ENCODE measurements around the gene FAM20C.

DNA sequence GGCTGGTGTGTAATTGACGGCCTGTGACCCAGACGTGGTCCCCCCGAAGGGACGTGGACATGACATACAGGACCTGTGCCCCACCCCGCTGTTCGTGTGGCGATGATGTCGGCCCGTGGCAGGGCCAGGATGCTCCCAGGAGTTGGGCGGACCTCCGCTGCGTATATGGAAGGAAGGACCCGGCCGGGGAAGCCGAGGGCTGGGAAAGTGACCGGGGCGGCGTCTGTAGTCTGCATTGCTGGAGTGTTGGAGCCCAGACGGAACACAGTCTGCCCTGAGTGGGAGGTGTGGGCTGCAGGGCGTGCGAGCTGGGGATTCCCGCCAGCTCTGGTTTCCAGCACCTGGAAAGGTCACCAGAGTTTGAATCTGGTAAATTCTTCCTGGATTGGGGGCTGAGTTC, 52.6 kb downstream of the FAM20C start:
- TF ChIP-seq, protein P1, sequence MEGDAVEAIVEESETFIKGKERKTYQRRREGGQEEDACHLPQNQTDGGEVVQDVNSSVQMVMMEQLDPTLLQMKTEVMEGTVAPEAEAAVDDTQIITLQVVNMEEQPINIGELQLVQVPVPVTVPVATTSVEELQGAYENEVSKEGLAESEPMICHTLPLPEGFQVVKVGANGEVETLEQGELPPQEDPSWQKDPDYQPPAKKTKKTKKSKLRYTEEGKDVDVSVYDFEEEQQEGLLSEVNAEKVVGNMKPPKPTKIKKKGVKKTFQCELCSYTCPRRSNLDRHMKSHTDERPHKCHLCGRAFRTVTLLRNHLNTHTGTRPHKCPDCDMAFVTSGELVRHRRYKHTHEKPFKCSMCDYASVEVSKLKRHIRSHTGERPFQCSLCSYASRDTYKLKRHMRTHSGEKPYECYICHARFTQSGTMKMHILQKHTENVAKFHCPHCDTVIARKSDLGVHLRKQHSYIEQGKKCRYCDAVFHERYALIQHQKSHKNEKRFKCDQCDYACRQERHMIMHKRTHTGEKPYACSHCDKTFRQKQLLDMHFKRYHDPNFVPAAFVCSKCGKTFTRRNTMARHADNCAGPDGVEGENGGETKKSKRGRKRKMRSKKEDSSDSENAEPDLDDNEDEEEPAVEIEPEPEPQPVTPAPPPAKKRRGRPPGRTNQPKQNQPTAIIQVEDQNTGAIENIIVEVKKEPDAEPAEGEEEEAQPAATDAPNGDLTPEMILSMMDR (IDR thresholded peaks at IDR 0.05), result no peak
- TF ChIP-seq POLR2AphosphoS5 (IDR thresholded peaks at IDR 0.05), result no peak
- no peak for TF ChIP-seq EP300 (IDR thresholded peaks at IDR 0.05)
- no peak for TF ChIP-seq POLR2A (IDR thresholded peaks at IDR 0.05; ENCODE audit: low read depth)
